GM18870 (cell line): Measurements from ENCODE around the gene HCRTR1.

Experiments used
- ATAC-seq: cut with Tn5 transposase; IDR thresholded peaks from one replicate; pipeline ENCODE4 v1.9.1; 2021; ENCODE audit warnings: moderate library complexity; ENCODE audit not compliant: unreplicated experiment

The HCRTR1 gene

GRCh38 chr1:31648641-31649357, 31.3 kb downstream of the HCRTR1 start:
- no peak for ATAC-seq

GRCh38 chr1:31650161-31651088, 32.9 kb downstream of the HCRTR1 start:
- no peak for ATAC-seq

- ATAC-seq, result no peak
These were observed 33.6 kb downstream of the HCRTR1 start for GRCh38 chr1:31651089-31651420.

- no peak for ATAC-seq
These were observed 34.3 kb downstream of the HCRTR1 start for GRCh38 chr1:31651766-31652165.

GRCh38 chr1:31652891-31653499, 35.5 kb downstream of the HCRTR1 start:
- no peak for ATAC-seq

- ATAC-seq, result no peak
These were observed 36.4 kb downstream of the HCRTR1 start for GRCh38 chr1:31653717-31654473.

- no peak for ATAC-seq
These were observed 36.9 kb downstream of the HCRTR1 start for GRCh38 chr1:31654474-31654776.

GRCh38 chr1:31655104-31655503, 37.6 kb downstream of the HCRTR1 start:
- ATAC-seq, result no peak

- ATAC-seq, result no peak
These were observed 38.3 kb downstream of the HCRTR1 start for GRCh38 chr1:31655756-31656155.

- ATAC-seq, result no peak
These were observed 39.7 kb downstream of the HCRTR1 start for GRCh38 chr1:31657020-31657804.

- ATAC-seq, result no peak
These were observed 40.6 kb downstream of the HCRTR1 start for GRCh38 chr1:31657972-31658510.

GRCh38 chr1:31658721-31659120, 41.2 kb downstream of the HCRTR1 start:
- ATAC-seq, result no peak

GRCh38 chr1:31659889-31660288, 42.4 kb downstream of the HCRTR1 start:
- ATAC-seq, result no peak

- ATAC-seq, result no peak
These were observed 43.5 kb downstream of the HCRTR1 start for GRCh38 chr1:31660871-31661455.

- no peak for ATAC-seq
These were observed 44.4 kb downstream of the HCRTR1 start for GRCh38 chr1:31661856-31662255.

- no peak for ATAC-seq
These were observed 45.0 kb downstream of the HCRTR1 start for GRCh38 chr1:31662463-31662862.

- ATAC-seq, result no peak
These were observed 46.3 kb downstream of the HCRTR1 start for GRCh38 chr1:31663622-31664452.

- no peak for ATAC-seq
These were observed 47.0 kb downstream of the HCRTR1 start for GRCh38 chr1:31664528-31664927.
